Stimulated activated CD8-positive, alpha-beta memory T cell treated with anti-CD3 and anti-CD28 coated beads, Interleukin-4, amount 100 ng/mL, for 1 hour (primary cell): ENCODE measurements around the gene C4A.
"Not testable (repeated sequence)": the region's sequence is repeated elsewhere in the genome, so short reads cannot be mapped to it uniquely, and the experiment has no call there.

Experiments used
- DNase-seq, 2 donors: peaks; one replicate each; pipeline ENCODE4 v3.0.0-alpha.2; 2020; ENCODE audit warnings: low read depth in 2 of 2, low spot score in 1 of 2

Gene C4A

DNA sequence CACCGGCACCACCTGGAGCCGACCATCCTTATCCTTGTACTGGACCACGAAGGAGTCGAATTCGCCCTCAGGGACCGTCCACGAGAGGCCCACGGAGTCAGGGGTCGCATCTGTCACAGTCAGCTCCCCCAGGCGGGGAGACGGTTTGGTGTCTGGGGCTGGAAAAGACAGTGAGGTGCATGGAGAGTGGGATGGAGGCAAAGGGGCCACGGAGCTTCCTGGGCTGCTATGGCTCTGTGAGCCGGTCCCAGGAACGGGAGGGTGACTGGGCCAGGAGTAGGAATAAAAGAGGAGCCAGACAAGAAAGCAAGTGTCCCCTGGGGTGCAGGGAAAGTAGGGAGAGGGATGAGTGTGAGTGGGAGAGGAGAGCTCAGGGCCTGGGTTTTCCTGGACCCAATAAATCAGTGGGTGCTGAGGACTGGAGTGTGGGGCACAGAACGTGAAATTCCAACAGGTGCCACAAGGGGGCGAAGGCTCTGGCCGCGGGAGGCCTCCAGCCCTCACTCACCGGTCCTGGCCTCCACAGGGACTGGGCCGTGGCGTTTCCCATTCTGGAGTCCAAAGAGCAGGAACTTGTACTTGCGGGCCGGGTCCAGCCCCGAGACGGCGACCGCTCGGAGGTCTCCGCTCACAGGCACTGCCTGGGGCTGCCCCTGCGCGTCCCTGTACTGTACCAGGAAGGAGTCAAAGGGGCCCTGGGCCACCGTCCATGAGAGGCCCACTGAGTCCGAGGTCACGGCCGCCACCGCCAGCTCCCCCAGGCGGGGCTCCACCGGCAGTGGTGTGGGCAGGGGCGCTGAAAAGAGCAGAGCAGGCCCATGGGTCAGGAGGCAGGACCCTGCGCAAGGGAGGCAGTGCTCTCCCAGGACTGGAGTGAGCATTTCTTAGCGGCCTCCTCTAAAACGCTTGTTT is 66.3 kb downstream of the C4A start:
- DNase-seq, result peak; percentile 49 to 52

DNA sequence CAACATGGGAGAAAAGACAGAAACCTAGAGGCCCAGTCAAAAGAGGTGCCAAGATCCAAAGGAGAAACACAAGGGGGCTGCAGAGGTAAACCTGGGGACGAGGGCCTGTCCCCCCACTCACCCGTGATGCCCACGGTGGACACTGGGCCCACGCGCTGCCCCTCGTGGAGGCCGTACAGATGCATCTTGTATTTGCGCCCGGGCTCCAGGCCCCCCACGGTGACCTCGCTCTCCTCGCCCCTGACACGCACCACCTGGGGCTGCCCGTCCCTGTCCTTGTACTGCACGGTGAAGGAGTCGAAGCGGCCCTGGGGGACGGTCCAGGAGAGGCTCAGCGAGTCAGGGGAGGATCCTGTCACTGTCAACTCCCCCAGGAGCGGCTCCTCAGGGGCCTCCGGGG is 67.3 kb downstream of the C4A start:
- DNase-seq, result not testable (repeated sequence)

DNA sequence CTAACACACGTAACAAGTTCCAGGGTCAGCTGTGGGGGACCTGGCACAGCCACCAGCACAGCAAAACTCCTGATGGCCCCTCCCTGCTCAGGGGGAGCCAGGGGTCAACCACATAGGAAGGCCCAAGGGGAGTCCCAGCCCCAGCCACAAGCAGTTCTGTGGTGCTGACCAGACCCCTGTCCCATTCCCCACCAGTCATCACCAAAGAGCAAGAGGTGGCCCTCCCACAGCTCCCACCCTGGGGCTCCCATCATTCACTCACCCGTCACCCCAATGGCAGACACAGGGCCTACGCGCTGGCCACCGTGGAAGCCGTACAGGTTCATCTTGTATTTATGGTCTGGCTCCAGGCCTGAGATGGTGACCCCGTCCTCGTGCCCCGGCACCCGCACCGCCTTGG is 67.9 kb downstream of the C4A start:
- not testable (repeated sequence) for DNase-seq

DNA sequence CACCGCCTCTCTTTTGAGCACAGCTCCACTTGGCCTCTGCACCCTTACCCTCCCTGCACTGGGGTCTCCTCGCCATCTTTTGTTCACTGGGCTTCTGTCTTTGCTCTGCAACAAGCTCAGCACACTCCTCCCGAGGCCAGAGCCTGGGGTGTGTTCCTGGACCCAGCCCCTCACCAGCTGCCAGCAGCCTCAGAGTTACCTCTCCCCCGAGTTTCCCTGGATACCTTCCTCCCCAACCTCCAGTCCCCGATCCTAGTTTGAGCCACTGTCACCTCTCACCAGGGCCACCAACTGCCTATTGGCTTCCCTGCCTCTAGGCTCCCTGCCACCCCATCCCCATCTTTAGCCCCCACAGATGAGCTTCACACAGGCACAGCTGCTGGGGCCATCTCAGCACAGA is 68.7 kb downstream of the C4A start:
- no peak for DNase-seq
